Measurements from ENCODE around the gene FSHR. TPM values are rescaled to one million over a fixed set of nuclear protein-coding genes. Genes with fewer than 3 reads are reported as not detected.

Gene FSHR
- total RNA-seq, 4 donors from 2014 or later: not detected

DNA sequence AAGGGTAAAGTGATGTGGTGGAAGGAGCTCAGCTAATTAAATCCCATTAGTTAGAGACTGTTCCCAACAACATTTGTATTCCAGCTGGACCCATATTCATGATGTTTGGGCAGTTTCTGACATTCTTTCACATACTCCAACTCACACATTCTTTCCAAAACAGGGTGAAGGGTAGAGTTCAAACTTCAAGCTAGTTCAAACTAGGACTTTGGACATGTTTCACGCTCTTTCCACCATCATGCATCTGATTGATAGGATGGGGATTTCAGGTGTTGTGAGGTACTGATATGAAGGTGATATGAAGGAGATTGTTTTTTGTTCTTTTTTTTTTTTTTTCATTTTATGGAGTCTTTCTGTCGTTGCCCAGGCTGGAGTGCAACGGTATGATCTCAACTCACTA, 201.7 kb downstream of the FSHR start:
- no peak for ATAC-seq
- Histone ChIP-seq H3K4me3 (no peak overlapping the region), H3K27ac (no peak overlapping the region), H3K36me3 (no peaks in the 10 kb centered on the region), H3K27me3 (no peaks in the 10 kb centered on the region), H3K9me3 (no peaks in the 10 kb centered on the region), H3K4me1 (no peaks in the 10 kb centered on the region)
- intact Hi-C loops (cut with DNase I; ENCODE audit: low total_unique reads): no loop called here
- no peak for DNase-seq
- TF ChIP-seq, protein P1, sequence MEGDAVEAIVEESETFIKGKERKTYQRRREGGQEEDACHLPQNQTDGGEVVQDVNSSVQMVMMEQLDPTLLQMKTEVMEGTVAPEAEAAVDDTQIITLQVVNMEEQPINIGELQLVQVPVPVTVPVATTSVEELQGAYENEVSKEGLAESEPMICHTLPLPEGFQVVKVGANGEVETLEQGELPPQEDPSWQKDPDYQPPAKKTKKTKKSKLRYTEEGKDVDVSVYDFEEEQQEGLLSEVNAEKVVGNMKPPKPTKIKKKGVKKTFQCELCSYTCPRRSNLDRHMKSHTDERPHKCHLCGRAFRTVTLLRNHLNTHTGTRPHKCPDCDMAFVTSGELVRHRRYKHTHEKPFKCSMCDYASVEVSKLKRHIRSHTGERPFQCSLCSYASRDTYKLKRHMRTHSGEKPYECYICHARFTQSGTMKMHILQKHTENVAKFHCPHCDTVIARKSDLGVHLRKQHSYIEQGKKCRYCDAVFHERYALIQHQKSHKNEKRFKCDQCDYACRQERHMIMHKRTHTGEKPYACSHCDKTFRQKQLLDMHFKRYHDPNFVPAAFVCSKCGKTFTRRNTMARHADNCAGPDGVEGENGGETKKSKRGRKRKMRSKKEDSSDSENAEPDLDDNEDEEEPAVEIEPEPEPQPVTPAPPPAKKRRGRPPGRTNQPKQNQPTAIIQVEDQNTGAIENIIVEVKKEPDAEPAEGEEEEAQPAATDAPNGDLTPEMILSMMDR (IDR thresholded peaks at IDR 0.05 in 4 of 5, conservative IDR thresholded peaks at IDR 0.05 in 1 of 5): no peak
- no peak for TF ChIP-seq POLR2A (IDR thresholded peaks at IDR 0.05)
- in situ Hi-C loops (cut with MboI; ENCODE audit: low sequenced_read_pairs in 4 of 4): no loop called here

DNA sequence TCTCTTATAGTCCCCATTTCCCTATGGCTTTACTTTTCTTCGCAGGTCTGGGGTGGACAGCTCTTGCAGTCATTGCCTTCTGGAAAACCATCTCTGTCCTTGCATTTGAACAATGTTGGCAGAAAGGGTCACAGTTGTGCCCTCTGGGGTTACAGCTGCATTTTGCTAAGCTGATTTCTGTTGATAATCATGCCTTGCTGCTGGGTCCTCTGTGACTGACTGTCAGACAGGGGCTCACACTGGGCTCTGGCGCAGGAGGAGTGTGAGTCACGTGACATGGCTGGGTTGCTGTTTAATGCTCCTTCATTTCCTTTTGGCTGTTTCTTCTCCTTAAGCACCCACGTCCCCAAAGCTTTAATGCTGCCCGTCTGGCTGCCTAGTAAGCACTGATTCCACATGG, 202.2 kb downstream of the FSHR start:
- H3K27me3 ChIP-seq: no peaks in the 10 kb centered on the region
- DNase-seq (no peak), ATAC-seq (no peak)
- TF ChIP-seq, protein P1 (IDR thresholded peaks at IDR 0.05 in 4 of 5, conservative IDR thresholded peaks at IDR 0.05 in 1 of 5): no peak
- no peak for TF ChIP-seq POLR2A (IDR thresholded peaks at IDR 0.05)
- intact Hi-C loops (cut with DNase I; ENCODE audit: low total_unique reads): no loop called here
- no peaks in the 10 kb centered on the region for H3K36me3 ChIP-seq
- in situ Hi-C loops (cut with MboI; ENCODE audit: low sequenced_read_pairs in 4 of 4): no loop called here
- no peaks in the 10 kb centered on the region for H3K4me1 ChIP-seq
- no peak overlapping the region for H3K4me3 ChIP-seq
- no peaks in the 10 kb centered on the region for H3K9me3 ChIP-seq
- no peak overlapping the region for H3K27ac ChIP-seq

DNA sequence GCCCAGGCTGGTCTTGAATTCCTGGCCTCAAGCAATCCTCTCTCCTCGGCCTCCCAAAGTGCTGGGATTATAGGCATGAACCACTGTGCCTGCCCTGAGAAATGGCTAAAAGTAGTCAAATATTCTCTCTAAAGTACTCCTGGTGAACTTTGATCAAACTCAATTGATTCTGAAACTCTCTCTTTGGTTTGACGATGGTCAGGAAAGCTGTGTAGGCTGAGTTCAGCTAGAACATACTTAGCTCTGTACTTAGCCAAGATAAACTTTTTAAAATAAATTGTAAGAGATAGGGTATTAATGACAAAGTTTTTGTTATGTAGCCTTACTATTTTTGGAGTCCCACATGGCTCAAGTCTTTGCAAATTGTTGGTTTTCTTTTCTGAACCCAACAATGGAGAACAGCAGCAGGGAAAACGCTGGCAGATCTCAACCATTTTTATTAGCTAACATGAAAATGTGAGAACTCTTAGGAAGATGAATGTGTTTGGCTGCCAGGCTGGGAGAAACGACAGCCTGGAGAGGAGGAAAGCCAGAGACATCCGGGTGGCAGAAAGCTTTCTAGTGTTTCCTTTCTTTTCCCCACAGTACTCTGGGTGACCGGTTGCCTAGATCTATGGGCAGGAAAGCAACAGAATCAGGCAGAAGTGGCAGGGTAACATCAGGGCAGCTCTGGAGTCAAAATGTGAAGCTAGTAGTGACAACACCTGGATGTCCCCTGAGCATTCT, 205.8 kb downstream of the FSHR start:
- no peaks in the 10 kb centered on the region for H3K9me3 ChIP-seq
- TF ChIP-seq, protein P1 (IDR thresholded peaks at IDR 0.05 in 4 of 5, conservative IDR thresholded peaks at IDR 0.05 in 1 of 5): no peak
- no peak for TF ChIP-seq POLR2A (IDR thresholded peaks at IDR 0.05)
- intact Hi-C loops (cut with DNase I; ENCODE audit: low total_unique reads): no loop called here
- in situ Hi-C loops (cut with MboI; ENCODE audit: low sequenced_read_pairs in 4 of 4): loop anchor here in 1 of 4 donors (10.0 kb wide), 1 partner anchor 1546 kb away; no protein-coding TSS in a partner anchor
- no peak overlapping the region for H3K4me3 ChIP-seq
- H3K27ac ChIP-seq: no peak overlapping the region
- ATAC-seq: no peak
- H3K4me1 ChIP-seq: no peaks in the 10 kb centered on the region
- no peak for DNase-seq
- H3K36me3 ChIP-seq: no peaks in the 10 kb centered on the region
- no peaks in the 10 kb centered on the region for H3K27me3 ChIP-seq

DNA sequence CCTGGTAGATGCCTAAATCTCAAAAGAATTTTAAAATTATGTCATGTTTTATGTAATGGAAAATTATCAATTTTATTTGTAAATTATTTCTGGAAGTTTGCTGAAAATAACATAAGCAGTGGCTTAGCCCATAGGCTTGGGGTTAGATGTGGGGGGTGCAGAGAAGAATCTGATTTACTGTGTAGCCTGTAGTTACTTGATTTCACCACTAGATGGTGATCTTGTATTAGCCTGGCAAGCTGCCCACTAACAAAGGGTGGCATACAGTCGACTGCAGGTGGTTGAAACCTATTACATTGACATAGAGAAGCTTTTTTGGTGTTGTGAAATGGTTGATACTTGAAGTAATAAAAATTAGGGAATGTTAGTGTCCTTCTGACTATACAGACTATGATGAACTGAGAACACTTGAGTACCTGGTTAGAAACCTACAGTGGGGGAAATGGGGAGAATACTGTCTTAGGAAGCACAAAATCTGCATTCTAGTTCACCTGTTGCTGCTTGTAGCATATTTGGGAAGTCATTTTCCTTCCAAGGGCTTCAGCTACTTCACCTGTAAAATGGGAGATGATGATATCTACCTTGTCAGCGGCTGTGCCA, 207.8 kb downstream of the FSHR start:
- no peaks in the 10 kb centered on the region for H3K9me3 ChIP-seq
- peak in 1 of 2 donors; percentile 10 for DNase-seq
- H3K36me3 ChIP-seq: no peaks in the 10 kb centered on the region
- H3K27ac ChIP-seq: no peak overlapping the region
- TF ChIP-seq POLR2A (IDR thresholded peaks at IDR 0.05): no peak
- TF ChIP-seq, protein P1 (IDR thresholded peaks at IDR 0.05 in 4 of 5, conservative IDR thresholded peaks at IDR 0.05 in 1 of 5): peak; percentile 65 to 82 (median 72)
- no peaks in the 10 kb centered on the region for H3K27me3 ChIP-seq
- H3K4me3 ChIP-seq: no peak overlapping the region
- in situ Hi-C loops (cut with MboI; ENCODE audit: low sequenced_read_pairs in 4 of 4) (loop anchor here in 1 of 4 donors (10.0 kb wide), 1 partner anchor 1548 kb away; no protein-coding TSS in a partner anchor), intact Hi-C loops (cut with DNase I; ENCODE audit: low total_unique reads) (no loop called here)
- no peaks in the 10 kb centered on the region for H3K4me1 ChIP-seq
- peak in 1 of 2 donors; percentile 77 for ATAC-seq

Data from gastrocnemius medialis (tissue), 4 donors.